Spleen (tissue), 7 donors: ENCODE measurements around the gene B3GNT9.

ENCODE experiments used
- CTCF ChIP-seq, 11 experiments: fragments of 200-600 bp in 7 of 11; fragments of 450-650 bp in 4 of 11; sonication (generic) in 4 of 11; IDR thresholded peaks in 8 of 11; conservative IDR thresholded peaks in 3 of 11; 1 replicate in 7 of 11; 2 replicates in 4 of 11; pipeline versions ENCODE4 v1.4.0 to v1.8.0; 2016 to 2021; ENCODE audit warnings: antibody characterized with exemption in 11 of 11, inconsistent platforms in 4 of 11, mild to moderate bottlenecking in 1 of 11
- POLR2A ChIP-seq, 3 donors: fragments of 450-650 bp; IDR thresholded peaks; one replicate each; pipeline ENCODE4 v1.5.1; 2017; ENCODE audit warnings: antibody characterized with exemption in 3 of 3, mild to moderate bottlenecking in 1 of 3
- POLR2AphosphoS5 ChIP-seq, 3 donors: sonication (generic); formaldehyde crosslinking; IDR thresholded peaks; one replicate each; pipeline ENCODE4 v1.5.1; 2017; ENCODE audit warnings: antibody characterized with exemption in 3 of 3
- donor health status: DM: no; HTN: no; CAD: no; lungs with moderate emphysema.
- donor health status: DM: no; HTN: no; CAD: no.
- donor health status: DM: no; HTN: no; CAD: no.

- TF ChIP-seq POLR2A (IDR thresholded peaks at IDR 0.05) (no peak), CTCF (IDR thresholded peaks at IDR 0.05 in 8 of 11, conservative IDR thresholded peaks at IDR 0.05 in 3 of 11) (no peak), POLR2AphosphoS5 (IDR thresholded peaks at IDR 0.05) (no peak)
These were observed 11.8 kb upstream of the B3GNT9 start for GRCh38 chr16:67162506-67163163.
